ENCODE measurements around the gene HERPUD2. TPM values are rescaled to one million over a fixed set of nuclear protein-coding genes. Genes with fewer than 3 reads are reported as not detected.

HERPUD2 gene
- total and polyA plus RNA-seq, 2 of the 4 experiments (the other 2 are of a cell fraction): 22.2 to 27.2 TPM

DNA sequence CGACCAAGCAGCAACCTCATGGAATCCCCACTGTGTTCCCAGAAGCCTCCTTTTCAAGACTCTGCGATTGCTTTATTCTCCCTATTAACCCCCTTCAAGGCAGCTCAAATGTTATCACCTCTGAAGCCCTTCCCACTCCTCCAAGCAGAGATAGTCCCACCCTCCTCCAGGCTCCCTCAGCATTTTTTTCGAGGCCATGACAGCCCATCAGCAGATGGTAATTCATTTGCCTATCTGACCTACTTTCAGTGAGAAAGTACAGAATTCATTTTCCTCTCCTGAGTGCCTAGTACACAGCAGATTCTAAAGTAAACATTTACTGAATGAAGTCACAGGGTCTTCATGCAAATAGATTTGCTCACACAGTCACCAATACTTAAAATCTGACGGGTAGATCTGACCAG lies 47.8 kb downstream of the HERPUD2 start:
- Histone ChIP-seq H4K8ac (ENCODE audit: low read depth in 2 of 2, low read length in 2 of 2) (no peak overlapping the region), H3K79me1 (ENCODE audit: low read depth in 1 of 2, low read length in 2 of 2) (peaks cover 15 to 45% of the 10 kb centered on the region in 2 experiments), H4K91ac (ENCODE audit: insufficient read depth, low read depth, low read length) (no peak overlapping the region), H4K20me1 (ENCODE audit: insufficient read depth, low read length) (peaks cover 14% of the 10 kb centered on the region; the same call in 1 of the 2 replicates), H2AK9ac (replicated peaks; ENCODE audit: low read depth, low read length, poor library complexity) (no peak overlapping the region), H3K36me3 (ENCODE audit: control insufficient read depth, insufficient read depth, low read length) (peaks cover 1% of the 10 kb centered on the region; the same call in 1 of the 2 replicates), H3K9ac (ENCODE audit: low read depth, low read length) (no peak overlapping the region), H2BK120ac (ENCODE audit: low read depth, low read length) (no peak overlapping the region), H3K18ac (ENCODE audit: low read depth, low read length) (no peak overlapping the region), H2BK20ac (ENCODE audit: low read depth, low read length) (no peak overlapping the region), H3K27ac (ENCODE audit: insufficient read depth, low read length) (no peak overlapping the region), H3K4me2 (ENCODE audit: low read depth, low read length) (peak overlapping the region; percentile 23), H3K14ac (replicated peaks; ENCODE audit: low read depth, low read length) (no peak overlapping the region), H3K27me3 (ENCODE audit: control insufficient read depth, insufficient read depth, low read length) (no peaks in the 10 kb centered on the region), H3K56ac (ENCODE audit: extremely low read depth, insufficient read depth, low read length) (no peak overlapping the region), H3K4me1 (ENCODE audit: control insufficient read depth, insufficient read depth, low read length) (peaks cover 3% of the 10 kb centered on the region; the same call in 1 of the 2 replicates), H3K23ac (ENCODE audit: low read depth, low read length) (no peak overlapping the region; the same call in 1 of the 2 replicates), H3K4ac (ENCODE audit: low read depth, low read length) (no peak overlapping the region), H2BK5ac (ENCODE audit: low read depth, low read length, poor library complexity, severe bottlenecking) (no peak overlapping the region), H3K9me3 (ENCODE audit: control insufficient read depth, insufficient read depth, low read length) (no peaks in the 10 kb centered on the region), H4K5ac (ENCODE audit: low read depth, low read length) (no peak overlapping the region), H2BK15ac (ENCODE audit: low read depth, low read length) (no peak overlapping the region), H2AK5ac (ENCODE audit: low read depth, low read length) (no peak overlapping the region), H2AFZ (replicated peaks; ENCODE audit: low read length, poor library complexity) (no peak overlapping the region), H3K4me3 (ENCODE audit: insufficient read depth, low read depth, low read length) (no peak overlapping the region), H3K9me1 (ENCODE audit: insufficient read depth, low read length) (peaks cover 3% of the 10 kb centered on the region; the same call in 1 of the 2 replicates)
- DNase-seq: peak; percentile 36
- ChIA-PET POLR2A (ENCODE audit: unreplicated experiment) (no interaction called here), CTCF (interaction anchor here (0.6 to 0.7 kb wide), 3 partner anchors 96 to 1551 kb away, joined by 3 to 5 read pairs (median 4); no protein-coding TSS in a partner anchor)
- TF ChIP-seq MAZ (IDR thresholded peaks at IDR 0.05; ENCODE audit: borderline replicate concordance, low read depth, low read length) (no peak), USF2 (IDR thresholded peaks at IDR 0.05; ENCODE audit: low read depth, low read length) (no peak), BHLHE40 (IDR thresholded peaks at IDR 0.05; ENCODE audit: low read depth, low read length) (no peak), FOS (IDR thresholded peaks at IDR 0.05; ENCODE audit: low read depth, low read length) (no peak), CEBPB (IDR thresholded peaks at IDR 0.05; ENCODE audit: low read depth, low read length) (no peak), MXI1 (IDR thresholded peaks at IDR 0.05; ENCODE audit: borderline replicate concordance, low read depth, low read length) (no peak), RFX5 (IDR thresholded peaks at IDR 0.05; ENCODE audit: low read depth, low read length) (no peak), SMC3 (IDR thresholded peaks at IDR 0.05; ENCODE audit: low read depth, low read length) (no peak), CHD1 (IDR thresholded peaks at IDR 0.05; ENCODE audit: low read depth, low read length) (no peak), MAFK (IDR thresholded peaks at IDR 0.05; ENCODE audit: low read depth, low read length) (no peak), NFE2L2 (IDR thresholded peaks at IDR 0.05; ENCODE audit: low read depth, low read length) (no peak), POLR2A (IDR thresholded peaks at IDR 0.05; ENCODE audit: low read depth, low read length) (no peak), RCOR1 (IDR thresholded peaks at IDR 0.05; ENCODE audit: insufficient replicate concordance, low read length) (no peak), RAD21 (IDR thresholded peaks at IDR 0.05; ENCODE audit: low read length) (no peak)
- TF ChIP-seq, protein P1, sequence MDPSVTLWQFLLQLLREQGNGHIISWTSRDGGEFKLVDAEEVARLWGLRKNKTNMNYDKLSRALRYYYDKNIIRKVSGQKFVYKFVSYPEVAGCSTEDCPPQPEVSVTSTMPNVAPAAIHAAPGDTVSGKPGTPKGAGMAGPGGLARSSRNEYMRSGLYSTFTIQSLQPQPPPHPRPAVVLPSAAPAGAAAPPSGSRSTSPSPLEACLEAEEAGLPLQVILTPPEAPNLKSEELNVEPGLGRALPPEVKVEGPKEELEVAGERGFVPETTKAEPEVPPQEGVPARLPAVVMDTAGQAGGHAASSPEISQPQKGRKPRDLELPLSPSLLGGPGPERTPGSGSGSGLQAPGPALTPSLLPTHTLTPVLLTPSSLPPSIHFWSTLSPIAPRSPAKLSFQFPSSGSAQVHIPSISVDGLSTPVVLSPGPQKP (IDR thresholded peaks at IDR 0.05; ENCODE audit: borderline replicate concordance, low read depth, low read length): no peak
- TF ChIP-seq, protein P2, sequence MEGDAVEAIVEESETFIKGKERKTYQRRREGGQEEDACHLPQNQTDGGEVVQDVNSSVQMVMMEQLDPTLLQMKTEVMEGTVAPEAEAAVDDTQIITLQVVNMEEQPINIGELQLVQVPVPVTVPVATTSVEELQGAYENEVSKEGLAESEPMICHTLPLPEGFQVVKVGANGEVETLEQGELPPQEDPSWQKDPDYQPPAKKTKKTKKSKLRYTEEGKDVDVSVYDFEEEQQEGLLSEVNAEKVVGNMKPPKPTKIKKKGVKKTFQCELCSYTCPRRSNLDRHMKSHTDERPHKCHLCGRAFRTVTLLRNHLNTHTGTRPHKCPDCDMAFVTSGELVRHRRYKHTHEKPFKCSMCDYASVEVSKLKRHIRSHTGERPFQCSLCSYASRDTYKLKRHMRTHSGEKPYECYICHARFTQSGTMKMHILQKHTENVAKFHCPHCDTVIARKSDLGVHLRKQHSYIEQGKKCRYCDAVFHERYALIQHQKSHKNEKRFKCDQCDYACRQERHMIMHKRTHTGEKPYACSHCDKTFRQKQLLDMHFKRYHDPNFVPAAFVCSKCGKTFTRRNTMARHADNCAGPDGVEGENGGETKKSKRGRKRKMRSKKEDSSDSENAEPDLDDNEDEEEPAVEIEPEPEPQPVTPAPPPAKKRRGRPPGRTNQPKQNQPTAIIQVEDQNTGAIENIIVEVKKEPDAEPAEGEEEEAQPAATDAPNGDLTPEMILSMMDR (conservative IDR thresholded peaks at IDR 0.05; ENCODE audit: low read depth, low read length): no peak
- dilution Hi-C loops (cut with HindIII; ENCODE audit: low sequenced_read_pairs, unreplicated experiment) (no loop called here), intact Hi-C loops (cut with micrococcal nuclease) (loop anchor here (5.0 kb wide), 2 partner anchors 45 to 155 kb away; partner anchors contain the start of gene SEPTIN7), in situ Hi-C loops (cut with MboI; ENCODE audit: low sequenced_read_pairs) (no loop called here)
- BruUV-seq (replicated peaks): no TSS peak
- peak; percentile 69 for ATAC-seq (ENCODE audit: low read depth)
- WGBS, 2 experiments (ENCODE audit: extremely low coverage in 2 of 2, insufficient read length in 1 of 2): 30% methylated on average over 1 of the region's 4 CpGs; no CpG with 5 or more reads in 1 of the 2 experiments
